HL-60 (cell line): ENCODE data around the gene TMEM129.

Source experiments
- GABPA ChIP-seq: IDR thresholded peaks from 2 replicates; pipeline ENCODE4 v1.6.1; 2012; ENCODE audit warnings: low read depth
- POLR2AphosphoS5 ChIP-seq: IDR thresholded peaks from 2 replicates; pipeline ENCODE4 v1.6.1; 2012; ENCODE audit warnings: low read depth
- TF ChIP-seq, protein P1 (sequence below): IDR thresholded peaks from one replicate; pipeline ENCODE4 v1.5.1; 2011; ENCODE audit warnings: low read length, control low read depth, inconsistent platforms; ENCODE audit not compliant: insufficient read depth

DNA sequence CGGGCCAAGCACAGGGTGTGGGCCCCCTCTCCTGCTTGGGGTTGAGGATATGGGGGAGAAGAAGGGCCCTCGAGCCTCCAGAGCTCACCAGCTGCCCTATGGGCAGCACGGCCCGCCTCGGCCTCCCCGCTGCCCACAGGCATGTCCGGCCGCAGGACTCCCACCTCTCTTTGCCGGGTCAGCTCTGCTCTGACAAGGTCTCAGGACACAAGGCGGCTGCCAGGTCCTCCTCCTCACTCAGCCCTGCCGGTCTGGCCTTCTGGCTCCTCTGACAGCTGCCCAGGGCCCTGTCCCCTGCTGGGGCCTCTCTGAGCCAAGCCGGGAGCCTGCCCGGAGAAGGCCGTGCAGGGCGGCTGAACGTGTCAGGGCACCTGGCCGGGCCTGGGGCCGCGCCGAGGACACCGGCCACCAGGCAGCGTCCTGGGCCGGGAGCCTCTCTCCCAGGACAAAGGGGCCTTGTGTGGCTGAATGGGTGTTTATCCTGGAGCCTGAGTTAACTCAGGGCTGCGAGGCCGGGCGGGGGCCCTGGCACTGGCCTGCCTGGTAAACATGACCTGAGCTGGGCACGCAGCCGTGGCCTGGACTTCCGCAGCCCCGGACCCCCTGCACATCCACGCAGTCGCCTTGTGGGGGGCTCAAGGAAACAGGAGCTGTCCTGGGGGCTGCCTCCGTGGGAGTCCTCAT lies 25.9 kb upstream of the TMEM129 start:
- TF ChIP-seq, protein P1, sequence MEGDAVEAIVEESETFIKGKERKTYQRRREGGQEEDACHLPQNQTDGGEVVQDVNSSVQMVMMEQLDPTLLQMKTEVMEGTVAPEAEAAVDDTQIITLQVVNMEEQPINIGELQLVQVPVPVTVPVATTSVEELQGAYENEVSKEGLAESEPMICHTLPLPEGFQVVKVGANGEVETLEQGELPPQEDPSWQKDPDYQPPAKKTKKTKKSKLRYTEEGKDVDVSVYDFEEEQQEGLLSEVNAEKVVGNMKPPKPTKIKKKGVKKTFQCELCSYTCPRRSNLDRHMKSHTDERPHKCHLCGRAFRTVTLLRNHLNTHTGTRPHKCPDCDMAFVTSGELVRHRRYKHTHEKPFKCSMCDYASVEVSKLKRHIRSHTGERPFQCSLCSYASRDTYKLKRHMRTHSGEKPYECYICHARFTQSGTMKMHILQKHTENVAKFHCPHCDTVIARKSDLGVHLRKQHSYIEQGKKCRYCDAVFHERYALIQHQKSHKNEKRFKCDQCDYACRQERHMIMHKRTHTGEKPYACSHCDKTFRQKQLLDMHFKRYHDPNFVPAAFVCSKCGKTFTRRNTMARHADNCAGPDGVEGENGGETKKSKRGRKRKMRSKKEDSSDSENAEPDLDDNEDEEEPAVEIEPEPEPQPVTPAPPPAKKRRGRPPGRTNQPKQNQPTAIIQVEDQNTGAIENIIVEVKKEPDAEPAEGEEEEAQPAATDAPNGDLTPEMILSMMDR = no peak
- TF ChIP-seq GABPA = no peak
- TF ChIP-seq POLR2AphosphoS5 = no peak
